GOT3 (cell line): ENCODE results near the gene SUPT16H.

Experiments
- DNase-seq: peaks from one replicate; lab custom pipeline; 2025; ENCODE audit warnings: mixed read lengths; lab: John Stamatoyannopoulos, UW

SUPT16H gene

DNA sequence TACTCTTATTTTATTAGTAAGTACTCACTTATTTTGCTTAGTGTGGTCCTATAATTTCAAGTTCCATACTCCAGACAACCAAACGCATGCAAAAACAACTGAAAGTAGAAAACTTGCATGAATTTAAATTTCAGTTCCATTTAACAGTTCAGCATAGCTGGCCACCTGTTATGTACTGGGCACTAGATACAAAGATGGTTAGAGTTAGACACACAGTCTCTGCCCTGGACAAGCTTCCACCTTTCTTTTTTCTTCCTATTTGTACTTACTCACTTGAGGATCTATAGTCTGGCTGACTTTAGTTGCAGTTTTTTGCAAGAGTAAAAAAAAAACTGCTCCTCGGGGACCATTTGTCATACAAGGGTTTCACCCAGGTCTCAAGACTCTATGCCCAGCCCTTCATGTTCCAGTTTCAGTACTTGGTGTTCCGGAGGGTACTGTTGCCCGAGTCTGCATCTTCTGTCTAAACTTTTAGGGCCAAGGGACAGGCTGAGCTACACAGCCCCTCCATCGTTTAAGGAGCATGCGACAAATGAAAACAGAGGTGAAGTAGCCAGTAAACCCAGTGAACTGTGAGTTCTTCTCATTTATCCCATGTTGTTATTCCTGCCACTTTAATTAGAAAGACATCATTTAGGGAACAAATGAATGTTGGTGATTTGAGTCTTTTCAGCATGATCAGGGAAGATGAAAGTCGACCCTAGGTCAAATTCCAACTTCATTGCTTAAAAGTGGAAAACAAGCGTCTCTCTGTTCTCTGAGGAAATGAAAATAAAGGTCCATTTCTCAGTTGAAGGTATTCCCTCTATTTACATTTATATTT, 81.6 kb downstream of the SUPT16H start:
- no peak for DNase-seq
